Measurements from ENCODE around the gene DCHS1.

Gene DCHS1

DNA sequence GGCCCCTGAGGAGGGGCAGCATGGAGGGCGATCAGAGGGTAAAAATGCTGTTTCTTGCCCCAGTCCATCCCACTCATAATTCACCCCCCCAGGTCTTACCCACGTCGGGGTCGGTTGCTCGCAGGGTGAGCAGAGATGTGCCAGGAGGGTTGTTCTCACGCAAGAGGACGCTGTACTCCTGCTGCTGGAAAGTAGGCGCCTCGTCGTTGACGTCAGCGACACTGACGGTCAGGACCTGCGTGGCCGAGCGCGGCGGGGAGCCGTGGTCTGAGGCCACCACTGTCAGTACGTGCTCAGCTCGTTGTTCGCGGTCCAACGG is 26.1 kb downstream of the DCHS1 start:
- H3K27me3 ChIP-seq (ENCODE audit: insufficient read depth, low read depth), result no peaks in the 10 kb centered on the region
- H3K9ac ChIP-seq, result no peak overlapping the region
- H3K36me3 ChIP-seq (ENCODE audit: insufficient read depth), result no peaks in the 10 kb centered on the region
- peaks cover 11% of the 10 kb centered on the region for H3K4me1 ChIP-seq (ENCODE audit: low read depth, poor library complexity, severe bottlenecking)
- H3K27ac ChIP-seq, result no peak overlapping the region
- no peak overlapping the region for H3K4me3 ChIP-seq (IDR thresholded peaks at IDR 0.05; ENCODE audit: insufficient read depth, low read depth, low read length)
- H3K4me2 ChIP-seq, result no peak overlapping the region
- no peak overlapping the region for H2AFZ ChIP-seq (ENCODE audit: low read depth)
- TF ChIP-seq CTCF (conservative IDR thresholded peaks at IDR 0.05; ENCODE audit: low read depth, low read length), result no peak
- H3K79me2 ChIP-seq (ENCODE audit: insufficient read depth, low read depth), result no peaks in the 10 kb centered on the region
- H4K20me1 ChIP-seq (ENCODE audit: insufficient read depth), result no peaks in the 10 kb centered on the region

- no peaks in the 10 kb centered on the region for H4K20me1 ChIP-seq (ENCODE audit: insufficient read depth)
- peaks cover 11% of the 10 kb centered on the region for H3K4me1 ChIP-seq (ENCODE audit: low read depth, poor library complexity, severe bottlenecking)
- no peak for TF ChIP-seq CTCF (conservative IDR thresholded peaks at IDR 0.05; ENCODE audit: low read depth, low read length)
- no peak overlapping the region for H3K4me3 ChIP-seq (IDR thresholded peaks at IDR 0.05; ENCODE audit: insufficient read depth, low read depth, low read length)
- no peaks in the 10 kb centered on the region for H3K27me3 ChIP-seq (ENCODE audit: insufficient read depth, low read depth)
- H3K4me2 ChIP-seq, result no peak overlapping the region
- H2AFZ ChIP-seq (ENCODE audit: low read depth), result no peak overlapping the region
- H3K27ac ChIP-seq, result no peak overlapping the region
- H3K9ac ChIP-seq, result no peak overlapping the region
- H3K79me2 ChIP-seq (ENCODE audit: insufficient read depth, low read depth), result no peaks in the 10 kb centered on the region
- no peaks in the 10 kb centered on the region for H3K36me3 ChIP-seq (ENCODE audit: insufficient read depth)
These were observed 27.1 kb downstream of the DCHS1 start for GRCh38 chr11:6628526-6628925.

DNA sequence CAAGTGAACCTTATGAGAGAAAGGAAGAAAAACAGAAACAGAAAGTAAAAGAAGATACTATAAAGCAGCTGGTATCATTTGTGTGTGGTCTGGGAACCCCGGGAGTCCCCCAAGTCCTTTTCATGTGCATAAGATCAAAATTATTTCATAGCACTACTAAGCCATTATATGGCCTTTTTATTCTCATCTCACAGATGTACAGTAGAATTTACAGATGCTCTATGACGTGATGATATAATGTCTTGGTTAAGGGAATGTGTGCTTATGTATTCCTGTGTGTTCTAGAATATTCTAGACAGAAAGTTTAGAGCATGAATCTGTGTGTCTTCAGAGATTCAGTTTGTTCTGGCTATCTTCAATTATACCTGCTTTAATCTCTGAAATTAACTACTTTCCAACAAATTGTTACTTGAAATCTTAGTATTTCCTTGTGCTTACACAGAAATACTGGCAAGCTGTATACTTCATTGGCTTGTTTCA is 27.8 kb downstream of the DCHS1 start:
- no peak overlapping the region for H3K9ac ChIP-seq
- no peaks in the 10 kb centered on the region for H3K27me3 ChIP-seq (ENCODE audit: insufficient read depth, low read depth)
- H3K4me2 ChIP-seq, result peak overlapping the region; percentile 17; the same call in 1 of the 2 replicates
- H3K4me3 ChIP-seq (IDR thresholded peaks at IDR 0.05; ENCODE audit: insufficient read depth, low read depth, low read length), result no peak overlapping the region
- H3K79me2 ChIP-seq (ENCODE audit: insufficient read depth, low read depth), result no peaks in the 10 kb centered on the region
- TF ChIP-seq CTCF (conservative IDR thresholded peaks at IDR 0.05; ENCODE audit: low read depth, low read length), result no peak
- H3K4me1 ChIP-seq (ENCODE audit: low read depth, poor library complexity, severe bottlenecking), result peaks cover 11% of the 10 kb centered on the region
- H4K20me1 ChIP-seq (ENCODE audit: insufficient read depth), result no peaks in the 10 kb centered on the region
- H3K27ac ChIP-seq, result no peak overlapping the region
- no peaks in the 10 kb centered on the region for H3K36me3 ChIP-seq (ENCODE audit: insufficient read depth)
- no peak overlapping the region; the same call in 1 of the 2 replicates for H2AFZ ChIP-seq (ENCODE audit: low read depth)

GRCh38 chr11:6626971-6627761 is 28.4 kb downstream of the DCHS1 start:
- Histone ChIP-seq H3K9ac (no peak overlapping the region), H2AFZ (ENCODE audit: low read depth) (no peak overlapping the region; the same call in 1 of the 2 replicates), H3K4me1 (ENCODE audit: low read depth, poor library complexity, severe bottlenecking) (peaks cover 11% of the 10 kb centered on the region), H3K4me2 (peak overlapping the region; percentile 17; the same call in 1 of the 2 replicates), H3K36me3 (ENCODE audit: insufficient read depth) (no peaks in the 10 kb centered on the region), H4K20me1 (ENCODE audit: insufficient read depth) (no peaks in the 10 kb centered on the region), H3K27me3 (ENCODE audit: insufficient read depth, low read depth) (no peaks in the 10 kb centered on the region), H3K4me3 (IDR thresholded peaks at IDR 0.05; ENCODE audit: insufficient read depth, low read depth, low read length) (no peak overlapping the region), H3K27ac (no peak overlapping the region), H3K79me2 (ENCODE audit: insufficient read depth, low read depth) (no peaks in the 10 kb centered on the region)
- no peak for TF ChIP-seq CTCF (conservative IDR thresholded peaks at IDR 0.05; ENCODE audit: low read depth, low read length)

Measured in KMS-11 (cell line).